GM12865 (cell line): ENCODE data around the gene OR2T6.

ENCODE experiments used
- DNase-seq: peaks from one replicate; pipeline ENCODE4 v3.0.0; 2010; ENCODE audit warnings: low read depth
- H3K4me3 ChIP-seq: 2 replicates; pipeline ENCODE4 v1.5.1; 2011; ENCODE audit warnings: mild to moderate bottlenecking, low read depth, low read length, control low read depth
- CTCF ChIP-seq: IDR thresholded peaks from 2 replicates; pipeline ENCODE4 v1.5.1; 2011; ENCODE audit warnings: low read length, control low read depth, low read depth, inconsistent platforms; ENCODE audit not compliant: insufficient read depth; ENCODE audit errors: missing control alignments

The OR2T6 gene

GRCh38 chr1:248373761-248374160 lies 1.8 kb upstream of the OR2T6 start:
- no peak overlapping the region for H3K4me3 ChIP-seq
- no peak for DNase-seq
- no peak for TF ChIP-seq CTCF

- no peak for TF ChIP-seq CTCF
- no peak for DNase-seq
Measured at GRCh38 chr1:248376916-248377315, 1.4 kb downstream of the OR2T6 start.

GRCh38 chr1:248380854-248381253 lies 5.3 kb downstream of the OR2T6 start:
- no peak for DNase-seq
- TF ChIP-seq CTCF = no peak
- no peak overlapping the region for H3K4me3 ChIP-seq

More at GRCh38 chr1:248376916-248377315, 1.4 kb downstream of the OR2T6 start:
- no peak overlapping the region for H3K4me3 ChIP-seq

- no peak for TF ChIP-seq CTCF
Measured at GRCh38 chr1:248388426-248388825, 12.9 kb downstream of the OR2T6 start.

GRCh38 chr1:248393050-248393449 lies 17.5 kb downstream of the OR2T6 start:
- TF ChIP-seq CTCF = no peak
- H3K4me3 ChIP-seq = no peak overlapping the region
- DNase-seq = no peak

More at GRCh38 chr1:248388426-248388825, 12.9 kb downstream of the OR2T6 start:
- no peak overlapping the region for H3K4me3 ChIP-seq
- no peak for DNase-seq

- no peak for TF ChIP-seq CTCF
- no peak within 1 kb of the TSS for H3K4me3 ChIP-seq
- DNase-seq = no peak
Measured at GRCh38 chr1:248402748-248403147, 27.2 kb downstream of the OR2T6 start, which contains the start of gene OR2T1. Gene OR2T1, plus strand, starts transcription at chr1:248403048. Its CDS starts 3,100 bp downstream, at chr1:248406148.

- no peak overlapping the region for H3K4me3 ChIP-seq
- peak; percentile 33 for DNase-seq
- peak; percentile 15 for TF ChIP-seq CTCF
Measured at GRCh38 chr1:248404024-248404423, 28.5 kb downstream of the OR2T6 start.
